ENCODE data around the gene OPCML.

DNA sequence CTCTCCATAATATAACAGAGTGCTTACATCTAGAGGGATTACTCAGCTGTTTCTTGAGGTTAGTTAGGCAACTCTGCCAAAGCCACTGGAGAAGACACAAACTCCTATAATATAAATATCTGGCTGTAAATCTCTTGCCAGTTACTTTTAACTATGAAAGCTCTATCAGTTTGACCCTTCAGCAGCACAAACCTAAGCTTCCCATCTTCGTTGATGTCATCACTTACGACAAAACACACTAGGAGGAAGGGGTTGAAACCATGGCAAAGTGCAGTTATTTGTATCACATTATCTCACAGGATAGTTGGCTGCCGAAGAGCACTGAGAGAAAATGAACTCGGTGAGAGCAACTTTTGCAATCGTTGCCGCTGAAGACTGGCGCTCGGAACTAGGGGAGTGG lies 922.1 kb downstream of the OPCML start:
- no peak for TF ChIP-seq POLR2A (IDR thresholded peaks at IDR 0.05)
- TF ChIP-seq CTCF (IDR thresholded peaks at IDR 0.05), result no peak

Measured in suprapubic skin (tissue), 3 donors.